ENCODE data around the gene DEPDC1. TPM values are rescaled to one million over a fixed set of nuclear protein-coding genes. Genes with fewer than 3 reads are reported as not detected.
"Not testable (repeated sequence)": the region's sequence is repeated elsewhere in the genome, so short reads cannot be mapped to it uniquely, and the experiment has no call there.

The DEPDC1 gene
- total RNA-seq, 1 donor = 30.2 TPM

DNA sequence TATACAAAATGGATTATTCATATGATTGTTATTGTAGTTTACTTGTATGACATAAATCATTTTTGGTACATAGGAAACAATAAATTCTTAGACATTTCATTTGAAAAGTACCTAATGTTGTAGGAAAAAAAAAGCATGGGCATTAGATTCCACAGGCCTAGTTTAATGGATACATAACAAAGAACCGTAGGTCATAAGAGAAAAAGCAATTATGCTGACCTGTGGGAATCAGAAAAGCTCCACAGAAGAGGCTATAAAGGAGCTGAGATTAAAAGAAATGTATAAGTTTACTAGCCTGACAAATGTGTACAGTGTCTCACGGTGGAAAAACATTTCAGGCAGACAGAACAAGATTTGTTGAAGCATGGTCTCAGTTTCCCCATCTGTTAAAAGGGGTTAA, 3.7 kb downstream of the DEPDC1 start:
- no peak for TF ChIP-seq CTCF (IDR thresholded peaks at IDR 0.05; ENCODE audit: insufficient read depth, low read depth, low read length)
- no peak overlapping the region for H3K4me3 ChIP-seq (ENCODE audit: low read depth, low read length)
- no peak for DNase-seq (ENCODE audit: low read depth)

GRCh38 chr1:68492255-68492654, 4.6 kb downstream of the DEPDC1 start:
- not testable (repeated sequence) for H3K4me3 ChIP-seq (ENCODE audit: low read depth, low read length); DNase-seq (ENCODE audit: low read depth)

DNA sequence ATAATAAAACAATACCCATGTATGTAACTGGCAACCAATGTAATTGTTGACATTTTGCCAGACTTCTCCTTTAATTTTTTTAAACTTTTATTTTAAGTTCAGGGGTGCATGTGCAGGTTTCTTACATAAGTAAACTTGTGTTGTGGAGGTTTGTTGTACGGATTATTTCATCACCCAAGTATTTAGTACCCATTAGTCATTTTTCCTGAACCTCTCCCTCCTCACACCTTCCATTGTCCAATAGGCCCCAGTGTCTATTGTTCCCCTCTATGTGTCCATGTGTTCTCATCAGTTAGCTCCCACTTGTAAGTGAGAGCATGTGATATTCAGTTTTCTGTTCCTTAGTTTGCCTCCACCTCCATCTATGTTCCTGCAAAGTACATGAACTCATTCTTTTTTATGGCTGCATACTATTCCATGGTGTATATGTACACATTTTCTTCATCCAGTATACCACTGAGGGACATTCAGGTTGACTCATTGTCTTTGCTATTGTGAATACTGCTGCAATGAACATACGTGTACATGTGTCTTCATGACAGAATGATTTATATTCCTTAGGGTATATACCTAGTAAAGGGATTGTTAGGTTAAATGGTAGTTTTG, 6.7 kb downstream of the DEPDC1 start:
- no peak overlapping the region for H3K4me3 ChIP-seq (ENCODE audit: low read depth, low read length)
- TF ChIP-seq CTCF (IDR thresholded peaks at IDR 0.05; ENCODE audit: insufficient read depth, low read depth, low read length) = no peak
- no peak for DNase-seq (ENCODE audit: low read depth)

DNA sequence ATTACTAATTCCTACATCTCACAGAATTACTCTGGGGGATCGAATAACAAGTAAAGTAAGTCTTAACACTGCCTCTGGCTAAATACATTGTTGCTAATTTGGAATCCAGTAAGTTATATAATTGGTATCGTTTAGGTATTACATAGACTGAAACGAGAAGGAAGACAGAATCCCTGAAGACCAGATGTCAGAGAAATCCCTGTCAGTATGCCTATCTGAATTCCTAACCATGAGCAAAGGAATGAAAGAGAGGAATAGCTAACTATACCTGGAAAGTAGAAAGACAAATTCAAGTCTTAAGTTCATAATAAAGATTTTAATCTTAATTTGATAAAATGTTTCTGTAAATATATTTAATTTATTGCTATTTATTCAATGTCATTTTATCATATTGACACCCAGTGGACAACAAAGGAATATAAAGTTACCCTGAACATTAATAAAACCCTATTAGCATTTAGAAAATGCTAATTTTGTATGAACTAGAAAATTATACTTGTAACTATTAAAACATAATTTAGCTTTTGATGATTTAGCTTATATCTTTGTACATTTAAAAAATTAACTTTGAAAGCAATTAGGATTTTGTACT, 11.4 kb downstream of the DEPDC1 start:
- no peak overlapping the region for H3K4me3 ChIP-seq (ENCODE audit: low read depth, low read length)
- DNase-seq (ENCODE audit: low read depth) = no peak
- TF ChIP-seq CTCF (IDR thresholded peaks at IDR 0.05; ENCODE audit: insufficient read depth, low read depth, low read length) = no peak

DNA sequence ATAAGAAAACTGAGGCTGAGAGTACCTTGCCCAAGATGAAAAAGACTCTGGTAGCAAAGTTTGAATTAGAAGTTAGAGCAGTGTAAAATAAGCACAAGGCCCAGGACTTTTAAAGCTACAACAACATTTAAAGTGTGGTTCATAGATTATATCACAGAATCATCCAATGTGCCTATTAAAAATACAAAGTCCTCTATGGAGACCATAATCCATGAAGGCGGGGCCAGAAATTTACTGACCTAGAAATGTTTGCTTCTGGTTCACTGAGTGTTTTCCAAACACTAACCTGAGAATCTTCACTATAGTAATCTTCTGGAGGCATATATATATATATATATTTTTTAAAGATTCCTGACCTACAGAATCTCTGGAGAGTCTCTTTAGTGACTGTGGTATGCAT, 12.3 kb downstream of the DEPDC1 start:
- TF ChIP-seq CTCF (IDR thresholded peaks at IDR 0.05; ENCODE audit: insufficient read depth, low read depth, low read length) = no peak
- no peak for DNase-seq (ENCODE audit: low read depth)
- H3K4me3 ChIP-seq (ENCODE audit: low read depth, low read length) = no peak overlapping the region

- no peak for DNase-seq (ENCODE audit: low read depth)
- no peak for TF ChIP-seq CTCF (IDR thresholded peaks at IDR 0.05; ENCODE audit: insufficient read depth, low read depth, low read length)
- H3K4me3 ChIP-seq (ENCODE audit: low read depth, low read length) = no peak overlapping the region
These were observed 15.8 kb downstream of the DEPDC1 start for GRCh38 chr1:68481041-68481440.

- DNase-seq (ENCODE audit: low read depth) = no peak
- TF ChIP-seq CTCF (IDR thresholded peaks at IDR 0.05; ENCODE audit: insufficient read depth, low read depth, low read length) = no peak
- no peak overlapping the region for H3K4me3 ChIP-seq (ENCODE audit: low read depth, low read length)
These were observed 17.4 kb downstream of the DEPDC1 start for GRCh38 chr1:68479501-68479900.

Data from fibroblast of villous mesenchyme (primary cell).